IPS-11a (cell line): ENCODE results near the gene ERICH2.
"Not testable (repeated sequence)": the region's sequence is repeated elsewhere in the genome, so short reads cannot be mapped to it uniquely, and the experiment has no call there.

Experiments used
- H3K4me3 ChIP-seq: one replicate; pipeline ENCODE4 v1.5.1; 2013; ENCODE audit warnings: low read depth, low read length, control low read depth

Gene ERICH2

GRCh38 chr2:170770008-170770605, at the start of gene ERICH2:
ERICH2 (plus strand) TSS chr2:170770378; CDS start chr2:170770682, 304 bp downstream.
- peak within 1 kb of the TSS; percentile 77 for H3K4me3 ChIP-seq

GRCh38 chr2:170721678-170722077, 48.5 kb upstream of the ERICH2 start:
- H3K4me3 ChIP-seq = no peak overlapping the region

- no peak overlapping the region for H3K4me3 ChIP-seq
Observed at GRCh38 chr2:170722301-170722700, 47.9 kb upstream of the ERICH2 start.

GRCh38 chr2:170723446-170723958, 46.7 kb upstream of the ERICH2 start:
- H3K4me3 ChIP-seq = no peak overlapping the region

- H3K4me3 ChIP-seq = no peak overlapping the region
Observed at GRCh38 chr2:170733798-170734600, 36.2 kb upstream of the ERICH2 start.

GRCh38 chr2:170734601-170735000, 35.6 kb upstream of the ERICH2 start:
- H3K4me3 ChIP-seq = not testable (repeated sequence)

- H3K4me3 ChIP-seq = no peak overlapping the region
Observed at GRCh38 chr2:170736628-170737027, 33.5 kb upstream of the ERICH2 start.

- H3K4me3 ChIP-seq = no peak overlapping the region
Observed at GRCh38 chr2:170737406-170737805, 32.8 kb upstream of the ERICH2 start.

GRCh38 chr2:170737821-170738220, 32.4 kb upstream of the ERICH2 start:
- H3K4me3 ChIP-seq = no peak overlapping the region

GRCh38 chr2:170739048-170739447, 31.1 kb upstream of the ERICH2 start:
- no peak overlapping the region for H3K4me3 ChIP-seq

GRCh38 chr2:170739507-170740046, 30.6 kb upstream of the ERICH2 start:
- H3K4me3 ChIP-seq = no peak overlapping the region

- H3K4me3 ChIP-seq = no peak overlapping the region
Observed at GRCh38 chr2:170740660-170741059, 29.5 kb upstream of the ERICH2 start.

GRCh38 chr2:170742000-170742399, 28.2 kb upstream of the ERICH2 start:
- H3K4me3 ChIP-seq = no peak overlapping the region

- no peak overlapping the region for H3K4me3 ChIP-seq
Observed at GRCh38 chr2:170742896-170743529, 27.2 kb upstream of the ERICH2 start.

GRCh38 chr2:170743530-170744239, 26.5 kb upstream of the ERICH2 start:
- no peak overlapping the region for H3K4me3 ChIP-seq

GRCh38 chr2:170744248-170745002, 25.8 kb upstream of the ERICH2 start:
- H3K4me3 ChIP-seq = no peak overlapping the region

- H3K4me3 ChIP-seq = no peak overlapping the region
Observed at GRCh38 chr2:170745305-170745704, 24.9 kb upstream of the ERICH2 start.

GRCh38 chr2:170747921-170748320, 22.3 kb upstream of the ERICH2 start:
- no peak overlapping the region for H3K4me3 ChIP-seq

GRCh38 chr2:170751555-170751954, 18.6 kb upstream of the ERICH2 start:
- not testable (repeated sequence) for H3K4me3 ChIP-seq

GRCh38 chr2:170761572-170761971, 8.6 kb upstream of the ERICH2 start:
- H3K4me3 ChIP-seq = no peak overlapping the region
